ENCODE measurements around the gene JAG1.
"Not testable (repeated sequence)": the region's sequence is repeated elsewhere in the genome, so short reads cannot be mapped to it uniquely, and the experiment has no call there.

Gene JAG1

DNA sequence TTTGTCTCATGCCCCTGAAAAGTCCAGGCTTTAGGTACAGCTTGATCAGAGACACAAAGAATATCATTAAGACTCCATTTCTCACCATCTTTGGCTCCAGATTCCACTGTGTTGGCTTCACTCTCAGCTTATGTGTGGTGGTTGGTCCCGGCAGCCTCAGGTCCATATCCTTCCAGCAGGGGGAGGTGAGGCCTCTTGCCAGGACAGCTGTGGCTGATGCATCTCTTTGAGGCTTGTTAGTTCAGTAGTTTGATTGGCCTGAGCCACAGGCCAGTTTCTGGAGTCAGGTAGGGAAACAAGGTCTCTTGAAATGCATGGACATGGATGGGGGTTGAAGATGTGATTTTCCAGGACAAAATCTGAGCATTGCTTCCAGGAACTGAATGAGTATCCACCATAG, 62.4 kb downstream of the JAG1 start:
- no peak for DNase-seq (ENCODE audit: low read depth, low spot score)

DNA sequence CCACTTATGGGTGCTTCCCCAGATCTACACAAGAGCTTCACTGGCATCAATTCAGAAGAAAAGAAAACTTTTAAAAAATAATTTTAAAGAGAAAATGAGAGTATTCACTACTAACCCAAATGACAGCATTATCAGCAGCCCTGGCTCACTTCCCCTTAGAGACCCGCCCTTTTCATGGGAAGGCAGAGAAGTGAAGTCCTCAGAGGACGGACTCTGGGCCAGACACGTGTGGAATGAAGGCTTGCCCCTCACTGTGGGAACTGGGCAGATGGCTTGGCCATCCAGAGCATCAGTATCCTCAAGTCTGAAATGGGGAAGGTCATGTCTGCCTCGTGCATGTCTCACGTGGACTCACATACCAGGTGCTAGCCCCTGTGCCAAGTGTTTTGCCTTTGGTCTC, 63.5 kb downstream of the JAG1 start:
- DNase-seq (ENCODE audit: low read depth, low spot score): no peak

DNA sequence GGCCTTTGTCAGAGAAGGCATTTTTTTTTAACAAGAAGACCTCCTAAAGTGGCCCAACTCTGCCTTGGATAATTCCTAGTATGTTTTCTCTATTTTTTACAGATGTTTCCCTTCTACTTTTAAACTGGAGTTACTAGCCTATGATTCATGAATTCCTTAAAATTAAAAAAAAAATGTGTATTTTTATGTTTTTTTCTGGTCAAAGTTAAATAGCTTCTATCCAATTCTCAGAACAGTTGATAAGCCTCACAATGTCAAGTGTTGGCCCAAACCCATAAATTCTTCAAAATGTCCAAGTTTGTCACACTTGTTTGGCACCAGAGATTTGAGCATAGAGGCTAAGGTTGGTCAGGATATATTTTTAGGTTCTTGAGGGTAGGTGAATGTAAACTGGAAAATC, 64.0 kb downstream of the JAG1 start:
- no peak for DNase-seq (ENCODE audit: low read depth, low spot score)

DNA sequence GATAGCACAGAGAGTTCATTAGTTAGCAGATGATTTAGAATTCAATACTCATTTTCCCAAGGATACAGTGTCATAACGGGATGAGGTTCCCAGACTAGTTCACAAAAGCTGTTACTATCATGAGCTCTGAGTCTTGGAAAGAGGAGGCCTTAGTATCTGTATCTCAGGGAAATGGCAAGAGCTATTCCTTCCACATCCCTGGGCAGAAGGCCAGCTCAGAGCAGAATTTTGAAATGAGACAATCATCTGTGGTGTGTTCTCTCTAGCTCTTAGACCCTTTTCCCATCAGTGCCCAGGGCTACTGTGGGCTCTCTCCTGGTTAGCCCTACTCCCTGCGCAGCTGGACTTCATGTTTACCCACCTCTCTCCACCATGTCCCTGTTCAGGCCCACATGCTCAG, 64.5 kb downstream of the JAG1 start:
- DNase-seq (ENCODE audit: low read depth, low spot score): no peak

DNA sequence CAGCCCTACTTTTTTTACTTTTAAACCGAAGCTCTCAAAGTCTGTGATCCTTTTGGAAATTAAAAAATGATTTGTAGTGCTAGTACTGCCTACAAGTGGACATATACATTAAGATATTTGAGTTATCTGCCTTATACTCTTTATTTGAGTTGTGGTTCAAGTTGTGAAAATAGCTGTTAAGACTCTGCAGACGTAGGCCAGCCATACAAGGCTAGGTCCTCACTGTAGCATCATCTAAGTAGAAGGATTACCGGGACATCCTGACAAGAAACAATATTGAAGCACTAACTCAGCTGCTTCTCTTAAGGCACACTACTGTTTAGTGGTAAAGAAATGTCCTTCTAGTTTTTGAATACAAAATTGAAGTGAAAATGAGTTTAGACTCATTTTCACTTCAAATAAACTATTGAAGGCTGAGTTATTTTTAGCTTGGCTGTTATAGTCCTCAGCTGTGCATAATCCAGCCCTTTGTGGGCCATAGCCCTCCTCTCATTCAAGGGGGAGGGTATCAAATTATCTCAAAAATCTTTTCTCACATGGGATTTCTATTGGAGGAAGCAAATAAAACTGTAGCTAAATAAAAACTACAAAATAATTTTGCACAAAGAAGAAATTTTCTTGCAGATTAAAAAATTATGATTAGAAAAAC, 68.1 kb downstream of the JAG1 start:
- DNase-seq (ENCODE audit: low read depth, low spot score): no peak

DNA sequence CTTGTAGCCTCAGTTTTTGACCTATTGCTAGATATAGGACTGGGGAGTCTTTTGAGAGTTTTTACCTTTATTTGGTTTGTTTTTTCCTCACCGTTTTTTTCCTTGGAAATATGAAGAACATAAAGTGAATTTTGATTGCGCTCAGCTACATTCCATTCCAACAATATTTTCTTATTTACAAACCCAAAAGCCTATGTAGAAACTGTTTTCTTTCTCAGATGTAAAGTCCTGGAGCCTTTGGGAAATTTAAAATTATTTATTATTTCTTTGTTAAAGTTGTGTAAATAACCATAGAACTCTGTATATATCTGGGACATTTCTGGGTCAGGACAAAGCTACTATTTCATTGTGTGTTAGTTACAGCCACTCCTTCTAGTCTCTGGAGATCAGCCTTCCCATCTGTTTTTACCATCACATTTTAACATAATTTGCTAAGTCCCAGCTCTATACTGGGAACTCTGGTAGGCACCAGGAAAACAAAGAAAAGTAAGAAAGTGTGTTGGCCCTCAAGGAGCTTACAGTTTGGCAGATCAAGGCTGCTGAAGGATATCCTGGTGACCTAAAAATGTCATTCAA, 68.8 kb downstream of the JAG1 start:
- DNase-seq (ENCODE audit: low read depth, low spot score): no peak

DNA sequence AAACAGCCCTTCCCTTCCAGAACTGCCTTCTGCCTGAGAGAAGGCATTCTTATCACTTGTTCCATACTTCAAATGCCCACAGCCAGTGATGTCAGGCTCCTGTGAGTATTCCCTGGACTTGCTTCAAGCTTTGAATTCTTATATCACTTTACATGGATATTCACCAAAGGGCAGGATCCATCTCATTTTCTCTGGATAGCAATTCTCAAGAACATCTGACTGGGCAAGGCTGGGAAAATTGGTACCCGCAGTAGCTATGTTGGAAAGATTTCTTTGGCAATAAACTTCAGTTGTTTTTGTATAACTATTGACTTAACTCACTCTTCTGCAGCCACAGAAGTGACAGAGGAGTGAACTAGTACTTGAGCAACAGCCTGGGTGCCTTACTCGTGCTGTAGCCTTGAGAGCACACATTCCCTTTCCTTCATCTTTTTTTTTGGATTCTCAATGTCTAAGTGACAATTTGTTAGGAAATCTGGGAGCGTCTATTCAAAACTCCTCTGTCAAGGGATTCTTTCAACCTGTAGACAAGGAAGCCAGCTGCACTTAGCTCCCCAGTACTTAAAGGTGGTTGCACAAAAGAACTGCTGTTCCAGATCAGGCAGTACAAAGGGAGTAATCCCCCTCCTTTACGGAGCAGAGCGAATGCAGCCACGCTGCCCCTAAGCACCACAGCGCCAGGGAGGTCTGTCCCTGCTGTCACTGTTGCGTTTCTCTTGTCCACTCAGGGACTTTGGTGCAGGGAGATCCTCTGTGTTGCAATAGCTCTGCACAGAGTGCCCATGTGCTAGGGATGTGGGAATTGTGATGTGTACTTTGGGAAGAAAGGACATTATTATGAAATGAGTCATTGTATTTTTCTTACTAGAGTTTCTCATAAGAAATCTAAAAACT, 69.6 kb downstream of the JAG1 start:
- DNase-seq (ENCODE audit: low read depth, low spot score): no peak

DNA sequence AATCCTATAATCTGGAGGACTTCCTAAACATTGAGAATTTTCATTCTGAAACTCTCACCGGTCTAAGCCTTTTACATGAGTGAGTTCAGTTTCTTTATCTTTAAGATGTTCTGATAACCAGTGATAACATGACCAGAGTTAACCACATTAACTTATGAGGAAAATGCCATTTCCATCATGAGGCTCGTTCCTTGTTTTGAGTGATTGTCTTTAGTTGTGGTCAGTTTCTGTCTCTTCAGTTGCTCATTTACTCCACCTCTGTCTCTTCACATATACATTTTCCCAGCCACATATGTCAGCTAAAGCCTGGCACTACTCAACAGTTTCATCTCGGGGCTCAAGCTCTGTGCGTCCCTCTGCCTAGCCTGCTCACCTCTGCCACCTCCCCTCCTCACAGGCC, 70.4 kb downstream of the JAG1 start:
- DNase-seq (ENCODE audit: low read depth, low spot score): no peak

DNA sequence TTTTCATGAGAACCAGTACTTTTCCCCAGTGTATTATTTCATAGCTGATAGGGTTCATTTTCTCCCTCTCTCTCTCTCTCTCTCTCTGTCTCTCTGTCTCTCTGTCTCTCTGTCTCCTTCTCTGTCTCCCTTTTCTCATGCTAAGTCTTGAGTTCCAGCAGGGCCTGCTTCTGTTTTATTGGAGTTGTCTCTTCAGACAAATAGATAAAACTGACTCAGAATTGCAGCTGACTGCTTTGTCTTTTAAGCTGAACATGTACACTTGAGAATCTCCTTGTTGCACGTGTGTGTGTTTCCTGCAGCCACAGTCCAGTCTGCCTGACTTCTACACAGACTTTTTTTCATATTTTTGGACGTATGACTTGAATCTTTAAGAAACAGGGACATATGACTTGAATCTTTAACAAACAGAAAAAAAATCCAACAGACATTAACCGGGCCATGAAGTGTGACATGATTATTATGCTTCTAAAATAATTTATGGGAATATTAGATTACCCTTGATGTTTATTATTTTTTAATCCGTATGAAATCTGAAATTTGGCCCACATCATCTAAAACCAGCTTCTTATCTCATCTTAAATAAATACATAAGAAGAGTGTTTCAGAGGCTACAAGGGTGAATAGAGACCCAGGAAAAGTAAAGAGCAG, 71.5 kb downstream of the JAG1 start:
- DNase-seq (ENCODE audit: low read depth, low spot score): no peak

DNA sequence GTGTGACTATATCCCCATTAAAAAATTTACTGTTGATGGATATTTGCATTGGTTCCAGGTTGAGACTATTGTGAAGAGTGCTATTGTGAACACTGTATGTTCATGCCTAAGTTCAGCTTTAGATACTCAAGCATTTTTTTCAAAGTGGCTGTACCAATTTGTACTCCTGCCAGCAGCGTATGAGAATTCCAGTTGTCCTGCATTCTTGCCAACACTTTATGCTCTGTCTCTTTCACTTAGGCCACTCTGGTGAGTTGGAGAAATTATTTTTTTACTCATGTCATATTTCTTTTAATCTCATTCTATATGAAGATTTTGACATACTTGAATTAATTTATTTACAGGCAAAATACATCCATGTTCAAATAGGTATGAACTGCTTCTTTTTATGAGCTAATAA, 76.2 kb downstream of the JAG1 start:
- no peak for DNase-seq (ENCODE audit: low read depth, low spot score)

DNA sequence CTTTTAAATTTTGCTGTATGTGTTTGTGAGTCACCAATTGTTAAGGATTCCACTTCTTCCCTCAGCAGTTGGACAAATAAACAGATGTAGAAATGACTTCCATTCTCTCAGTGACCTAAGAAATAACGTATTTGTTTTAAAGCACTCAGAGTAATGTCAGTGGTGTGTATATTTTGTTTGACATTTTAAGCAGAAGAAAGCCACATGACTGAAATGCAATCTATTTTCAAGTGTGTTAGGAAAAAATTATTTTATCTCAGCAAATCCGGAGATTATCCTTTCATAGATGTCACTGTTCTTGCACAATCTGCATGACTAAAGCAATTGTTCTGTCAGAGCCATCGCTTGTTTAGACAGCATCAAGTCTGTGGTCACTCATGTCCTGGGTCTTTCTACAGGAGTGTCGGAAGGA, 77.1 kb downstream of the JAG1 start:
- no peak for DNase-seq (ENCODE audit: low read depth, low spot score)

DNA sequence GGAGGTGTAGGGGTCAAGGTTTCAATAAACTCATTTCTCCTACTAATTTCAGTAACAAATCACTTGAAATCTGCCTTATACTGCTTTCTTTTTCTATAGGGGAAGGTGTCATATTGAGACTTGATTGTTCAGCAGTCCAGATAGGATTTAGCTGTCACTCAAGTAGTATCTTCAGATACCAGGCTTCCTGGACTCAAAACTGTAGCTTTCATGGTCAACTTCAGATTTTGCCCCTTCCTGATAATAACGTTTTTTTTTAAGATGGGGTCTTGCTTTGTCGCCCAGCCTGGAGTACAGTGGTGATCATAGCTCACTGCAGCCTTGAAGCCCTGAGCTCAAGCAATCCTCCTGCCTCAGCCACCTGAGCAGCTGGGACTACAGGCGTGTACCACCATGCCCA, 77.8 kb downstream of the JAG1 start:
- no peak for DNase-seq (ENCODE audit: low read depth, low spot score)

DNA sequence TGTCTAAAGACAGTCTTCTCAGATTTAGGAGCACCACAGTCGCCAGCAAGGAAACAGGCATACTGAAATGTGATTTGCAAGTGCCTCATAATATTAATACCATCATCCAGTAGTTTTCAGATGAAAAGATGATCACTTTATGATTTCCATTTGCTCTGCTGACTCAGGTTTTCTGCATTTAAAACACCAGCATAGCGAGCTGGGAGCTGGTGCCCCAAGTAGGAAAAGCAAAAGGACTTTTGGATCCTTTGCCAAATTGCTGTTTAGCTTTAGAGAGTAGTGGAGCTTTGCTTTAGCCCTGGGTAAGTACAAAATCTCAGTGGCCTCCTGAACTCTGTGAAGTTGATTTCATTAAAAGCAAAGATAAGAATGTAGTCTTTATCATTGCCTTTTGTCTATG, 78.5 kb downstream of the JAG1 start:
- no peak for DNase-seq (ENCODE audit: low read depth, low spot score)

DNA sequence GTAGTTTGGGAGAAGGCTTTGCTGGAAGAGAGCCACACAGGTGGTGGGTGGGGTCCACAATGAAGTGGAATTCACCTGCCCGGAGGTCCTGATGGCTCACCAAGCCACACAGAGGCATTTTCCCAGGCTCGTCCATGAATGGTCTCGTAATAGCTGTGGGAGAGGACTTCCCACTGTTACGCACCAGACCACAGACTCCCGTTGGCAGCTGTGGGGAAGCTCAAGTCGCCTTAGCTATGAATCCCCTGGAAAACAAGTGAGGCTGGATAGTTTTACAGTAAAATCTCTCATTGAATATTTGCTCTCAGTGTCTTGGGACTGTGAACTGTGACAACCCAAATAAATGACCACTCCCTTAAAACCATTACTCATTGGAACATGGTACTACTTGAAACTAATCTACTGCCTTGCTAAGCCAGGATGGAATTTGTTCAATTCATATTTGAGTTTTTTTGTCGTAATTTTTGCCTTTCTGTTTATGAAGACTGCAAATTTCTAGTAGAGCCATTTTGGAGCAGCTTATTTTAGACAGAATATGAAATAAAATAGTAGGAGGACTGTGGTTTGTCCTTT, 79.4 kb downstream of the JAG1 start:
- no peak for DNase-seq (ENCODE audit: low read depth, low spot score)

DNA sequence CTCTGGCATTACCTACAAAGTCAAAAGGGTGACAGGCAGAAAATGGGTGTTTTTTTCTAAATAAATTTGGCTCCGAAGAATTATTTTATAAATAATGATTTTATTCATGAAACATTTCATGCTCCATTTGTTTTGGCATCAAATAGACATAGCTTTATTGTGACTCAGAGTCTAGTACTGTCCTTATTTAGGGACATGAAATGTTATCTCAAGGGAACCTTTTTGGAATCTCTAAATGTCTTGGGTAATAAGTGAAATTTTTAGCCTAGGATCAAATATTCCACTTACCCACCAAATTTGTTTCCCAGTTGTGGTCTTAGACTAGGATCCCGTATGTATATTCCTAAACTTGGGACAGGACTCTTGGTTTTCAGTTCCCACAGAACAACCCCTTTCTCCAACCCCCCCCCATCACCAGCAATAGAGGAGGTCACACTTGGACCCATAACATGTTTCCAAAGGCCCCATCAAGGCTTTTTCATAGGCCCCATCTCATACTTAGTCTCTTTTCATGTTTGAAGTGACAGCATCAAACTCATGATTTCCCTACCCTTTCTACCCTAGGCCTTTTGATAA, 81.8 kb downstream of the JAG1 start:
- no peak for DNase-seq (ENCODE audit: low read depth, low spot score)

DNA sequence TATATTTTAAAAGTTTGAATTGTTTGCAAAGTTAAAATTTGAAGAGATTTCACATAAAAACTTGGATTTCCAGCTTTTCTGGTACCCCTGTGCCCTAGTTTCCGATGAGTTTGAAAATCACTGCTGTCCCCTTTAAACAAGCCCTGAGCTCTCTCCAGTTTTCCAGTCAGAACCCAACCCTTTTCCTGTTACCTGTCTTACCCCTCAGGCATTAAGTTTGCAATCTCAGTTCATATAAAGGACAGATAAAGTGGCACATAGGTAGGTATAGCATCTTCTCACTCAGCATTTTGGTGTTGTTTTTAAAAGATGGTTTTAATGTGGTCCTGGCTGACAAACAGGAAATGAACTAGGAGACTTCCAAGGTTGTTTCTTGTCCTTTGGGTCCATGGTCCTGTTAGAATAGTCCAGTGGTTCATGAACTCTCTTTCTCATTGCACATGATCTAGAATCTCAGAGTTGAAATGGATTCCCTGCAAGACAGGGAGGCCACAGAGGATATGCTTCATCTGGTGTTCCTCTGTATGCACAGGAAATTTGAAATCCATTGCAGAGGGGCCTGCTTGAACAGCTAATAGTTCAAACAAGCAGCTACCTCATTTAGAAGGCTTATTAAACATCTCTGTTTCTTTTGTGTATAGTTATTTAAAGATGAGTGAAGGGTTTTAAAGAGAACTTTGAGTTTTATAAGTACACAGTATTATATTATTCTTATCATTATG, 82.7 kb downstream of the JAG1 start:
- no peak for DNase-seq (ENCODE audit: low read depth, low spot score)

DNA sequence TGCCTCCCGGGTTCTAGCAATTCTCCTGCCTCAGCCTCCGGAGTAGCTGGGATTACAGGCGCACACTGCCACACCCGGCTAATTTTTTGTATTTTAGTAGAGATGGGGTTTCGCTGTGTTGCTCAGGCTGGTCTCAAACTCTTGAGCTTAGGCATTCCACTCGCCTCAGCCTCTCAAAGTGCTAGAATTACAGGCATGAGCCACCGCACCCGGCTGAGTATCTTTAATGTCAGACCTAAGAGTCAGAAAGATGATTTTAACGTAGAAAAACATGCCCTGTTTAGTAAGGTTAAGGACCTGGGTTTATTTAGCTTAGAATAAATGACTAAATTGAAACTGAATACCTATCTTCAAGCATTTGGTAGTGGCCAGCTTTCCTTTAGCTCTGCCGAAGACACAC, 83.4 kb downstream of the JAG1 start:
- DNase-seq (ENCODE audit: low read depth, low spot score): not testable (repeated sequence)
